NCI-H2196 treated with DMSO at 0.1 percent for 48 hours (cell line): Measurements from ENCODE around the gene TAF8.

Experiments used
- DNase-seq: peaks from one replicate; lab custom pipeline; 2025; ENCODE audit not compliant: unreplicated experiment; lab: John Stamatoyannopoulos, UW

The TAF8 gene

DNA sequence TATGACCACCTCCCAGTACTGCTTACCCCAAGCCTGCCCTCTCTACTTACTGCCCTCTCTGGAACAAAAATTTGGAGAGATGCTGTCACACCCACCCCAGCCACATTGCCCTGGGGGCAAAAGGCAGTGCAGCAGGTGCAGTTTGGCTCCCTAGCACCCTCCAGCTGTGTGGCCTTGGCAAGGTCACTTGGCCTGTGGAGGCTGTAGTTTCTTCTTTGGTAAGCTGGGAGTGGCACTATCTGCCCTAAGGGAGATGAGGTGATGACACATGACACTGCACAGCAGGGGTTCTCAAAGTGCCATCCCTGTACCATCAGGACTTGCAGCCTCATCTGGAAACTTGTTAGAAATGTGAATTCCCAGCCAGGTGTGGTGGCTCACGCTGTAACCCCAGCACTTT lies 44.8 kb downstream of the TAF8 start:
- DNase-seq, result no peak

DNA sequence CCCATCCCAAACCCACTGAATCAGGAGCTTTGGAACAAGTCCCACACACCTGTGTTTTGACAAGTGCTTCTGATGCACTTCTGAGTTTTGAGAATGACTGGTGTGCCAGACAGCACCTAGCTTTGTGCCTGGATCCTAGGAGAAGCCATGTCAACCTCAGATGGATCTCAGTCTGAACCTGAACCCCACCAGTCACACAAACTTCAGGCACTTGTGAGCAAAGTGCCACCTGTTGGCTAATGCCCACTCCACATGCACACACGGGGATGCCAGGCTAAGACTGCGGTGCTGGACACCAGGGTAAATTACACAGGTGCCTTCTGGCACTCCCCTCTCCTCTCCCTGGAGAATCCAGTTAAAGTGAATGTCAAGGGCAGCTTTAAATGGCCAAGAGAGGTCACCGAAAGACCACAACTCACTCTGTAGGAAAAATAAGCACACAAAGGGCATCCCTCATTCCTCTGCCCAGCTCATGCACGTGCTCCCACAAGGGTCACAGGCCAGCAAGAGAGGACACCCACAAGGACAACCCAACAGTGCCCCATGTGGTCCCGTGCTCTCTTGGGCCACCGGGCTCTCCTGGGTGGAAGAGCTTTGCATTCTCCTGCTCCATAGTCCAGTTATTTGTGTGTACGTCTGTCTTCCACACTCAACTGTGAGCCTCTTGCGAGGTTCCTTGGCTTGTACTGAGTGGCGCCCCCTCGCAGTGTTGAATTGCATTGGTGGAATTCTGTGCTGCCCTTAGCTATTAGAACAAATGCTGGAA lies 45.6 kb downstream of the TAF8 start:
- no peak for DNase-seq

DNA sequence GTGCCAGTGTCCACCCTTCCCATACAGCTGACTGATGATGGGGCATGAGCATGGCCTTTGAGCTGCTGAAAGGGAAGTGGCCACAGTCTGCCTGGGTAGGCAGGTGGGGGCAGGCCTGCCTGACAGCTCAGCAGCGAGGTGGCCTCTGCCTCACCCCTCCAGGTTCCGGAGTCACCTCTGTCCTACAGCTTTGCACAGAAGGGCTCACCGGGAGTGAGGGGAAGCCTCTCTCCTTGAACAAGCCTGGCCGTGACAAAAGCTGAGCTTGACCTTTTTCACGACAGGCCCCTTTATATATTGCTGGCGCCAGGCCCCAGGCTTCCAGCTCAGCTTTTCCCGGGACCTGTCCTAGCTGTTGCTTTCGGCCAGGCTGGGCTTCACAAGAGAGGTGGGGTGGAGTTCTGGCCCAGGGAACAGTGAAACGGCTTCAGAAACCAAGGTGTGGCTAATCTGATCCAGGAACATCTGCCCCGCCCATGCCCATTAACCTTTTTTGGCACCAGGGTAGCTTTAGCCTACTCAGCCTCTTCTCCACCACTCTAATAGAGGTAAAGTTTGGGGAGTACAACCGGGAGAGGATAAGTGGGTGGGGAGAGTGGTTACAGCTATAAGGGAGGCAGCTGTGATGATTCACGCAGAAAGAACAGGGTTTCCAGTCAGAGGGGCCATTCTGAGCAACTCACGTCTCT lies 49.2 kb downstream of the TAF8 start:
- no peak for DNase-seq

DNA sequence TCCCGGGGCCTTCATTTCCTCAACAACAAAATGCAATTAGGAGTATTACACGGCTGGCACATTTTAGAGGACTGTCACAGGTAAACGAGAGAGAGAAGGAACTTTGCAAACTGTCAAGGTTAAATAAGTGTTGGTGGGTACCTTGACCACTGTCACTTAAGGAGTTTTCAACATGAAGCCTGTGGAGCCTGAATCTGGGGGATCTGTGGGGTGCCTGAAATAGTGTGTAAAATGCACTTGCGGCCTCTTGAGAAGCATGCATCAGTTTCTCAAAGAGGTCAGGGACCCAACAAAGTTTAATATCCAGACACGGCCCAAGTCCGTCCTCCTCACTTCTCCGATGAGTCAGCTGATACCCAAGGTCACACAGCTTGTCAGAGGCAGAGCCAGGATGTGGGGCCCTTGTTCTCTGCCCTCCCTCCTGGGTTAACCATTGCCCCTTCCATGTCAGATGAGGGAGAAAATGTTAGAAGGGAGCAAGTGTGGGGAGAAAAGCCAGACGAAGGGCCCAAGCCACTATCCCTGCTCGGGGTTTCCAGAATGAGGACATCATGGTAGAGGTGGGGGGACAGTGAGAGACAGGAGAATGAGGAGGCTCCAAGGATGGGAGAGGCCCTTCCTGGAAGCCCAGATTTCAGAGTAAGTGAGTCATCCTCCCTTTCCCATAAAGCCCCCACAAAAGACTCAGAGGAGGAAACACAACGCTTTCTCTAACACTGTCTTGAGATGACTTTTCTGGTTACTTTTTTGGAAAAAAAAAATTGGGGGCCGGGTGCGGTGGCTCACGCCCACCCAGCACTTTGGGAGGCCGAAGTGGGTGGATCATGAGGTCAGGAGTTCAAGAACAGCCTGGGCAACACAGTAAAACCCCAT lies 49.9 kb downstream of the TAF8 start:
- DNase-seq, result no peak

DNA sequence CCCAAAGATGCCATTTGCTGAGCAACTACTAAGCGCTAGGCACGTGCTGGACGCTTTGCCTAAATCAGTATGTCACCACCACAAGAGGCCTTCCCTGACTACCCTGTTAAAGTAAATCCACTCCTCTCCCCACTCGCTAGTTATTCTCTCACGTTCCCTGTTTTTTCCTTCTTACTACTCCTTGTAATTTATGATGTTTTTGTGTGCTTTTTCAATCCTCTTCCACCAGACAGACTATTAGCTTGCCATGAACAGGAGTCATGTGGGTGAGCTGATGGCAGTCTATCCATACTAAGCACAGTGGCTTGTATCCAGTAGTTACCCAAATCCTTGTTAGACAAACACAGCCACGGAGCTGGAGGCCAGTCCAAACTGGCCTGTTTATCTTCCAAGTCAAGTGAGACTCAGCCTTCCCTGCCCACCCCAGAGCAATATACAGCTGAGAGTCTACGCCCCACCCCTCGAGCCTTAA lies 50.9 kb downstream of the TAF8 start:
- no peak for DNase-seq

DNA sequence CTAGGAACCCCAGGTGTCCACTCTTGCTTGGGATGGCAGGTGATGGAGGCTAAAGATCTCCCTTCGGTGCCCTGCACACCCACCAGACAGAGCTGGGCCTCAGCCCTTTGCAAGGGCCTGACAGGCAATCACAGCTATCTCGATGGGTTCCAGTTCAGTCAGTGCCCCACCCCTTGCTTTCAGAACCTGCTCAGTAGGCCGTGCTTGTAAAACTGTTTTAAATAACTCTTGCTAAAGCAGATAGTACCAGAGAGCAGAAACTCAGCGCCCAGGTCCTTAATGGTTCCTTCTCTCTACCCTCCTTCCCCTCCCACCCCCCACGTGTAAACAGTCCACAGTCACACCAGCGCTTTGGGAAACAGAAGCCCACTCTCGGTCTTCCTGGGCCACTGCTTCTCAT lies 52.9 kb downstream of the TAF8 start:
- no peak for DNase-seq

DNA sequence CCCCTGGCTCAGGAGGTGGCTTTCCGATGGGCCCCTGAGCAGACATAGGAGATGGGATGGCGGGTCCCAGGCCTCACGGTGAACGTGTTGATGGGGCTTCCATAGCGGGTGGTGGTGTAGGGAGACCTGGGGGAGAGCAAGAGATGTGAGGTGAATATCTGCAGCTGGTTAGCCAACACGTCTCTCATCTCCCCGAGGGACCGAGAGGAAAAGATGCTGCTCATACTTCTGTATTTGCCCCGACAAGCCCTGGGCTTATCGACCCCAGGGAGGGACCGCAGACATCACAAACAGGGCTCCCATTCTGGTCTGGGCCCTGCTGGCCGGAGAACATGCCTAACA lies 53.4 kb downstream of the TAF8 start:
- no peak for DNase-seq

DNA sequence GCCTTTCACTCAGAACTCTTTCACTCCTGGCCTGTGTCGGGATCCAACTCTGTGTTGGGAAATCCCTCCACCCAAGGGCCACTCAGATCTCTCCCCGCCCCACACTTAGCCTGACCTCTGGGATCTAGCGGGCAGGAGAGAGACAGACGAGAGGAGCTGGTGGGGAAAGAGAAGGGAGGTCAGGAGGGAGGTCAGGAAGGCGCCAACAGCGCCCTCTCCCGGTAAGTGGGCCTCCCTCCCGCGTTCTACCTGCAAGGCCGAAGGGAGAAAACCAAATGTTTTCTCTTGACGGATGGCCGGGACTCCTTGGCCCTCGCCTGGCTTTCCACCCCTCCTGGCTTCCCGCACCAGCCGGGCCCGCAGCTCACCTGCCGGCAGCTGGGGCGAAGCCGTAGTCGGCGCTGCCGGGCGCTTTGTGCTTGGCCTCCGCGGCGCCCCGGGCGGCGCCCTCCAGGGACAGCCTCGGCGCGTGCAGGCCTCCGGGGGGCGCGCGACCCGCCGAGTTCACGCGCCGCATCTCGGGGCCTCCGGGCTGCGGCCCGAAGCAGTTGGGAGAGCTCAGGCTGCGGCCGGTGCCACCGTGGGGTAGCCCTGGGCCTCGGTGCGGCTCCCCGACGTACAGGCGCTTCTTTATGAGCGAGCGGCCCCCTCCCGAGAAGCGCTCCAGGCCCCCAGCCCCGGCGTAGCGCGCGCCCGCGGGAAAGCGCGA lies 53.9 kb downstream of the TAF8 start:
- no peak for DNase-seq

DNA sequence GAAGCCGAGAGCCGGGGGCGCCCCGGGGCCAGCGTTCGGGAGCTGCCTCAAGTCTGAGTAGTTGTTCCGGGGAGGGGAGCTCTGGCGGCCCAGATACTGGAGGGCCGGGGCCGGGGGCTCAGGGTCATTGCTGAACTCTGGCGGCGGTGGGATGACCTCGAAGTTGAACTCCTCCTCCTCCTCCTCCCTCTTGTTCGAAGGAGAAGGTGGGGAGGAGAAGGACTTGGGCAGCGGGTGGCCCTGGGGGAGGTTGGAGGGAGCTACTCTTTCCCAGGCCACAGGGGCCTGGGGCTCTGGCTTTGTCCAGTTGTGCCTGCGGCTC lies 54.4 kb downstream of the TAF8 start:
- DNase-seq, result no peak

DNA sequence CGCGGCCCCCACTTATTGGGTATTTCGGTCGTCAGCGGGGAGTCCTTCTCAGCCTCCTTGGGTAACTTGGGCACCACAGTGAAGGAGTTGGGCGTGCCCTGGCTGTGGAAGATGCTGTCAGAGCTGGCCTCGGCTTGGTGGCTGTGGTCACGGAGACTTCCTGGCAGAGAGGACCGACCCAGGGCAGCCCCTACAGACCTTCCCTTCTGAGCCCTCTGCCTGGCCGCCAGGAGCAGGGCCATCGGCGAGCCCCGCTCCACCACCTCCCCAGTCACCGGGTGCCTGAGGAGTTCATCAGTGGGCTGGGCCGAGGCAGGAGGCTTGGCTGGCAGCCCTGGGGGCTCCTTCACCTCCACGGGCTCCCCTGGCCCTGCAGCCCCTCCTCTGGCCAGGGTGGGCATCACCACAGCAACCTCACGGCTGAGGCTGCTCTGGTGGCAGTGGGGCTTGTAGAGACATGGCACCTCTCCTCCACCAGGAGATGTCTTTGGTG lies 54.9 kb downstream of the TAF8 start:
- DNase-seq, result no peak

DNA sequence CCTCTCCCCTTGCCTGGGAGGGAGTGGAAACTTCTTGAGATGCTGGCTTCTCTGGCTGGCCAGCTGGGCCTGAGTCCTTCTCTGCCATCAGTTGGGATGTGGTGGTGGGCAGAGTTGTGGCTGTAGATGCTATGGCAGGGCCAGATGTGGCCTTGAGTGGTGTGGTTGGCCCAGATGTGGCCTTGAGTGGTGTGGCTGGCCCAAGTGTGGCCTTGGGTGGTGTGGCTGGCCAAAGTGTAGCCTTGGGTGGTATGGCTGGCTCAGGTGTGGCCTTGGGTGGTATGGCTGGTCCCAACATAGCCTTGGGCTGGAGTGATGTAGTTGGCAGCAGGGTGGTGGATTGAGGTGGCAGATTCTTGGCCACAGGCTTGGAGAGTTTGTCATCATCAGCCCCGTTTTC lies 55.4 kb downstream of the TAF8 start:
- no peak for DNase-seq

DNA sequence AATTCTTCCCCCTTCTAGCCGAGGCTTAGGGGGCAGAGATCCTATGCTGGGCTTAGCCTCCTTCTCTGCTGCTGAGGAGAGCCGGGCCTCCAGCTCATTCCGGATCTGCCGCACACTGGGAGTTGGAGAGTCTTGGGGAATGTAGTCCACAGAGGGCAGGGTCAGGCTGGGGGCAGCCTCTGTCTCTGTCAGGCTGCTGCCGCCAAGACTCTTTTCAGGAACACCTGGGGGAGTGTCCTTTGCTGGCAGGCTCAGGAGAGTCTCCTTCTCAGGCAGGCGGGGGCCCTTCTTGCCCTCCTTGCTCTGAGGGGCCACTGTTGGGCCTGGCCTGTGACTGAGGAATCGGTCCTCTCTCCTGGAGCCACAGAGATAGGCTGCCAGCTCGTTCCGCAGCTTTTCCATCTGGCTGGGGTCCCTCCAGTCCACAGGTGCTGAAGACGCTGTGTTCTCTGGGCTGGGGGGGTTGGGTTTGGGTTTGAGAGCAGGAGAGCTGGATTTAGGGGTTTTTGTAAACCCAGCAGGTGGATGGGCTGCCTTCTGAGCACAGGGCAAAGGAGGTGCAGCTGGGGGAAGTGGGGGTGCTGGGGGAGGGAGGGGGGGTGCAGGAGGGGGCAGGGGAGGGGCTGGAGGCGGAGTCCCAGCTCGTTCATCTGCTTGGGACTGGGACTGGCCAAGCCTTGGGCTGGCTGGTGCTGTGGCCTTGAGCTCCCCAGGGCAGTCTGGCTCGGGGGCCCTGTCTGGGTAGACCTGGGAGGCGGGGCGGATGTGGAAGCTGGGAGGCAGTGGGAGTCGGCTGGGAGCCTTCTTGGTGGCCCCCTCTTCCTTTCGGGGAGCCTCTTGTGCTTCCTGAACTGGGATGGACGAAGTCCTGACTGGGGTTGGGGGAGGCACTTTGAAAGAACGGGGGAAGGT lies 56.0 kb downstream of the TAF8 start:
- DNase-seq, result no peak

DNA sequence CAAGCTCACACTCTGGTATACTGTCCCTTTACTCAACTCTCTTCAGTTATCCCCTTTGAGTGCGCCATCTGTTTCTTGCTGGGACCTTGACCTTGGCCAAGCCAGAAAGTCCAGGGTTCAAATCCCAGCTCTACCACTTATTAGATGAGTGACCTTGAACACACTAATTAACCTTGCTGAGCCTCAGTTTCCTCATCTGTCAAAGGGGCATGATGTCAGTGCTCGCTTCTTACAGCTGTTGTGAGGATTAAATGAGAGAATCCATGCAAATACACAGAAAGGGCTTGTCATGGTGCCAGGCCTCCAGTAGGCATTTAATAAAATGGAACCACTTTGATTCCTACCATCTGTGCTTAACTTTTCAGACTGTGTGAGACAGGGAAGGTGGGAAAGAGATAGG lies 57.7 kb downstream of the TAF8 start:
- no peak for DNase-seq

DNA sequence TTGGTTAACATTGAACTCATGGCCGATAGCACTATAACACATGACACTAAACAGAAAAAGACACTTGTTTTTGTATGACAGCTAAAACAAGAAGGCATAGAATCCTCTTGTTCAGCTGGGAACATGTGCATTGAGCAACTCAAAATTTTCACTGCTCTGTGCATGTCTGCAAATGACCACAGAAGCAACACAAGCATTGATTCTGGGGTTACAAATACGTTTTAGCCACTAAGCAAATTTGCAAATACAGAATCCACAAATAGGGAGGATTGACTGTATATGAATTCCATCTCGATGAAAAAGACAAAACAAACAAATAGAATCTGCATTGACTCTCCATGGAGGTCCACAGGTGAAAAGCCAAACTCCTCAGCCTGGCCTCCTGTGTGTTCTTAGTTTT lies 60.4 kb downstream of the TAF8 start:
- DNase-seq, result no peak

DNA sequence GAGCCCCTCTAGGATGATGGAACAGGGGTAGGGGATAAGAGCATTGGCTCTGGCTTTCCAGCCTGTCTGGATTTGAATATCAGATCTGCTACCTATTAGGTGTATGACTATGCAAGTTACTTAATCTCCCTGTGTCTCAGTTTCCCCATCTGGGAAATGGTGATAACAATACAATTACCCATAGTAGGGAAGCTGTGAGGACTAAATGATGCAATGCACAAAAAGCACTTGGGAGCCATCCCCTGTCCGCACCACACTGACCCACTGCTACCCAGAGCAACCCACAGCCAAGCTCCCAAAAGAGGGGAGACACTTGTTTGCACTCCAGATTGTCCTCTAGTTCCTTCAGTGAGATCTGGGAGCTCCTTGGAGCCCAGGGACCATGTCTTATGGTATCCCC lies 62.0 kb downstream of the TAF8 start:
- no peak for DNase-seq

DNA sequence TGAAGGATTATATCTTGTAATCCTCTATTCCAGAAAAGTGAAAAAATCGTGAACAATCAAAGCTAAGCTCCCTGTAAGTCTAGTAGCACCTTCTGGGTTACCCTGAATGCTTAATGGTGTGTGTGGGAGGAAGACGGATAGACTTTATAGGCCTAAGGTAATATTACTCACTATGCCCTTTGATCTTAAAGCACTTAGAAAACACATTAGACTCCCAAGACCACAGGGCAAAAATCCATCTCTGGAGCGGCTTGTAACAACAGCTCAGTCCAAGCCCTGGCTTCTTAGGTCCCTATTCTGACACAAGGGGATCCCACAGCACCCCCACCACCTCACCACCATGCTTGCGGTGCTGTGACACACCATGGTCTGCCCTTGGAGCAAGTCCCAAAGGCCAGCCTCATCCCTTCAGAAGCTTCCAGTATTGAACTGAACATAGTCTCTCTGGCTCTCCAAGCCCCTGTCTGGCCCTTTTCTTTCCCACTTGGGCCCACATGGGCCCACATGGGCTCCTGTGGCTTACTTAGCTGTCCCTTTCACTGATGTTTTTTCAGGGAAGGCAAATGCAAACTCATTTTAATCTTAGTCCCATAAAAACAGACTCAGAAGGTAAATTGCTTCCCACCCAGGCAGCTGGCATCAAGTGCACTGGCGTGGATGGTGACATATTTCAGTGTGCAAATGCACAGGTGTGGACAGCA lies 63.8 kb downstream of the TAF8 start:
- no peak for DNase-seq

DNA sequence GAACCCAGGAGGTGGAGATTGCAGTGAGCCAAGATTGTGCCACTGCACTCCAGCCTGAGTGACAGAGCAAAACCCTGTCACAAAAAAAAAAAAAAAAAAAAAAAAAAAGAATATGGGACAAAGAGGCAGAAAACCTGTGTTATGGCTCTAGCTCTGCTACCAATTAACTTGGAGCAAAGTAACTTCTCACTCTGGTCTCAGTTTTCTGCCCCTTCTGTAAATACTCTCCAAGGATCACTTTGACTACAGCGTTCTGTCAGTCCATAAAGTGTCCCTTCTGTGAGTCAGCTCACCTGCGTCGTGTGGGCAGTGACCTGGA lies 67.5 kb downstream of the TAF8 start:
- DNase-seq, result no peak

DNA sequence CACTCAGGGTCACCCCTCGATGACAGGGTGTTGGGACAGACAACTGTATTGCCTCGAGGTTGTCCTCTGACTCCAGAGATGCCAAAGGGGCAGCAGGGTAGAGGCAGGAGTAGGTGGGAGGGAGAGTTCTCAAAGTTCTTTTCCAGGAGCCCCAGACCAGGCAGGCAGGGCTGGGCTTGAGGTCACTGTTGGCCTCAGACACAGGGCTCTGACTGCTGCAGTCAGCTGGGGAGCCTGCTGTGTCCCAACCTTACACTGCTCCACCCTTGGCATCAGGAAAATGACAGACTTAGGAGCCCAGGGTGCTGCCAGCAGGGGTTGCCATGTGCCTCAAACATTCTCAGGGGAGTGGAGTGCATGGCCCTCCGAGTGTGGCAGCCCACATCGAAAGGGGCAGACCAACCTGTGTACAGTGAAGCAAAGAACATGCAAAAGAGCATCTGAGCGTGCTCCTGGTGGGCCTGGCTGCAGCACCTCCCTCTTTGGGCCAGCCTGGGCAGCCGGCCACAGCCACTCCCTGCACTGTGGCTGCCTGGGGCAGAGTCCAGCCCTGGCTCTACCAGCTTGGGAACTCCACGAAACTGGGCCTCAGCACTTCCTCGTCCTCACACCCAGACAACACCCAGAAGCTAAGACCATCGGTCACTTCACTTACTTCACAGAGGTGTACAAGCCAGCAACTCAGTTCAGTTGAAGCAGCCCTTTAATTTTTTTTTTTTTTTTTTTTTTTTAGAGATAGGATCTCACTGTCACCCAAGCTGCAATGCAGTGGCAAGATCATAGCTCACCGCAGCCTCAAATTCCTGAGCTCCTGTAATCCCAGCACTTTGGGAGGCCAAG lies 68.1 kb downstream of the TAF8 start:
- no peak for DNase-seq
